Smooth muscle cell (in vitro differentiated cells): ENCODE data around the gene FERMT3. TPM values are rescaled to one million over a fixed set of nuclear protein-coding genes. Genes with fewer than 3 reads are reported as not detected.

Source experiments
- DNase-seq: peaks from one replicate; lab custom pipeline; 2025; ENCODE audit not compliant: unreplicated experiment; lab: John Stamatoyannopoulos, UW
- H2AFZ ChIP-seq: fragments of 200-600 bp; sonication (generic); 2 replicates; pipeline ENCODE4 v1.6.0; 2016; ENCODE audit warnings: antibody characterized with exemption, low read depth, mild to moderate bottlenecking
- H3F3A ChIP-seq: fragments of 200-600 bp; sonication (generic); 2 replicates; pipeline ENCODE4 v1.6.0; 2017; ENCODE audit warnings: antibody characterized with exemption, low read depth
- H3K27ac ChIP-seq: fragments of 200-600 bp; sonication (generic); 2 replicates; pipeline ENCODE4 v1.5.1; 2016; ENCODE audit warnings: low read depth, mild to moderate bottlenecking
- H3K27me3 ChIP-seq: fragments of 200-600 bp; sonication (generic); 2 replicates; pipeline ENCODE4 v1.6.1; 2016; ENCODE audit warnings: low read depth, mild to moderate bottlenecking
- H3K36me3 ChIP-seq: fragments of 200-600 bp; sonication (generic); 2 replicates; pipeline ENCODE4 v1.5.1; 2016; ENCODE audit warnings: low read depth
- H3K4me1 ChIP-seq: fragments of 200-600 bp; sonication (generic); 2 replicates; pipeline ENCODE4 v1.5.1; 2016; ENCODE audit warnings: low read depth
- H3K4me2 ChIP-seq: fragments of 200-600 bp; sonication (generic); 2 replicates; pipeline ENCODE4 v1.6.0; 2016; ENCODE audit warnings: mild to moderate bottlenecking
- H3K4me3 ChIP-seq: fragments of 200-600 bp; sonication (generic); 2 replicates; pipeline ENCODE4 v1.5.1; 2016; ENCODE audit warnings: mild to moderate bottlenecking
- H3K79me2 ChIP-seq: fragments of 200-600 bp; sonication (generic); 2 replicates; pipeline ENCODE4 v1.6.0; 2016; ENCODE audit warnings: low read depth, mild to moderate bottlenecking
- H3K9ac ChIP-seq: fragments of 200-600 bp; sonication (generic); 2 replicates; pipeline ENCODE4 v1.6.0; 2016; ENCODE audit warnings: low read depth
- H3K9me3 ChIP-seq: fragments of 200-600 bp; sonication (generic); replicated peaks from 2 replicates; pipeline ENCODE4 v1.5.1; 2016; ENCODE audit warnings: low read depth
- H4K20me1 ChIP-seq: fragments of 200-600 bp; sonication (generic); 2 replicates; pipeline ENCODE4 v1.6.0; 2016; ENCODE audit warnings: low read depth
- WGBS: methylation state at CpG from one replicate; pipeline ENCODE4 v1.1.7; 2016; ENCODE audit warnings: low lambda C conversion rate; 5-methylcytosine and 5-hydroxymethylcytosine counted together
- polyA plus RNA-seq: library from polyadenylated mRNA; unstranded; fragments of >200 nt; fragmentation: Nextera tagmentation; extraction: Ambion mirVana; gene quantifications from 2 replicates; pipeline ENCODE4 v1.2.1, GENCODE V29; 2016
- total RNA-seq: library from RNA; depleted of rRNA; stranded (reverse); fragments of >200 nt; gene quantifications from 2 replicates; pipeline ENCODE4 v1.2.3, GENCODE V29; 2014
- TF ChIP-seq, protein P1 (sequence below): fragments of 200-600 bp; sonication (generic); IDR thresholded peaks from 2 replicates; pipeline ENCODE4 v1.5.1; 2017; ENCODE audit warnings: borderline replicate concordance, mild to moderate bottlenecking, antibody characterized with exemption; ENCODE audit not compliant: insufficient read depth, poor library complexity, severe bottlenecking

The FERMT3 gene
- total and polyA plus RNA-seq, 2 experiments from 2014 or later: 1.2 to 3.7 TPM

- H3K36me3 ChIP-seq: no peaks in the 10 kb centered on the region
- H3K27ac ChIP-seq: no peak overlapping the region
- no peaks in the 10 kb centered on the region for H3K79me2 ChIP-seq
- WGBS: 95% methylated on average over 9 of the region's 11 CpGs
- no peak overlapping the region for H3K9ac ChIP-seq
- TF ChIP-seq, protein P1, sequence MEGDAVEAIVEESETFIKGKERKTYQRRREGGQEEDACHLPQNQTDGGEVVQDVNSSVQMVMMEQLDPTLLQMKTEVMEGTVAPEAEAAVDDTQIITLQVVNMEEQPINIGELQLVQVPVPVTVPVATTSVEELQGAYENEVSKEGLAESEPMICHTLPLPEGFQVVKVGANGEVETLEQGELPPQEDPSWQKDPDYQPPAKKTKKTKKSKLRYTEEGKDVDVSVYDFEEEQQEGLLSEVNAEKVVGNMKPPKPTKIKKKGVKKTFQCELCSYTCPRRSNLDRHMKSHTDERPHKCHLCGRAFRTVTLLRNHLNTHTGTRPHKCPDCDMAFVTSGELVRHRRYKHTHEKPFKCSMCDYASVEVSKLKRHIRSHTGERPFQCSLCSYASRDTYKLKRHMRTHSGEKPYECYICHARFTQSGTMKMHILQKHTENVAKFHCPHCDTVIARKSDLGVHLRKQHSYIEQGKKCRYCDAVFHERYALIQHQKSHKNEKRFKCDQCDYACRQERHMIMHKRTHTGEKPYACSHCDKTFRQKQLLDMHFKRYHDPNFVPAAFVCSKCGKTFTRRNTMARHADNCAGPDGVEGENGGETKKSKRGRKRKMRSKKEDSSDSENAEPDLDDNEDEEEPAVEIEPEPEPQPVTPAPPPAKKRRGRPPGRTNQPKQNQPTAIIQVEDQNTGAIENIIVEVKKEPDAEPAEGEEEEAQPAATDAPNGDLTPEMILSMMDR: no peak
- no peaks in the 10 kb centered on the region for H3F3A ChIP-seq
- H3K4me1 ChIP-seq: no peaks in the 10 kb centered on the region
- no peaks in the 10 kb centered on the region for H3K9me3 ChIP-seq
- no peak overlapping the region for H2AFZ ChIP-seq
- H3K4me2 ChIP-seq: no peak overlapping the region
- no peak for DNase-seq
- no peaks in the 10 kb centered on the region for H4K20me1 ChIP-seq
- no peaks in the 10 kb centered on the region for H3K27me3 ChIP-seq
- no peak overlapping the region for H3K4me3 ChIP-seq
Observed at GRCh38 chr11:64218628-64219353, 12.3 kb downstream of the FERMT3 start.

DNA sequence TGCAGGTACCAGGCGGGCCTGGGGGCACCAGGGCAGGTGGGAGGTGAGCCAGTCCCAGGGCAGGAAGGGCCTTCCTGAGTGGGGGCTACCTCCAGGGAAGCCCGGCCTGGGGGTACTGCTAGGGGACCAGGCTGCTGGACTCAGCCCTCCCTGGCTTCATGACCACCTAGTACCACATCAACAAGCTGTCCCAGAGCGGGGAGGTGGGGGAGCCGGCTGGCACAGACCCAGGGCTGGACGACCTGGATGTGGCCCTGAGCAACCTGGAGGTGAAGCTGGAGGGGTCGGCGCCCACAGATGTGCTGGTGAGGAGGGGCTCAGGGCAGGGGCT, 12.8 kb downstream of the FERMT3 start:
- H3K4me2 ChIP-seq: no peak overlapping the region
- no peaks in the 10 kb centered on the region for H3K4me1 ChIP-seq
- no peaks in the 10 kb centered on the region for H3K79me2 ChIP-seq
- 97% methylated on average over 6 of the region's 7 CpGs for WGBS
- H4K20me1 ChIP-seq: no peaks in the 10 kb centered on the region
- no peaks in the 10 kb centered on the region for H3K9me3 ChIP-seq
- H3K4me3 ChIP-seq: no peak overlapping the region
- H2AFZ ChIP-seq: no peak overlapping the region
- no peak overlapping the region for H3K9ac ChIP-seq
- H3K27ac ChIP-seq: no peak overlapping the region
- TF ChIP-seq, protein P1: no peak
- no peaks in the 10 kb centered on the region for H3K36me3 ChIP-seq
- no peak for DNase-seq
- no peaks in the 10 kb centered on the region for H3K27me3 ChIP-seq
- no peaks in the 10 kb centered on the region for H3F3A ChIP-seq

GRCh38 chr11:64219755-64220154, 13.2 kb downstream of the FERMT3 start:
- H3K36me3 ChIP-seq: no peaks in the 10 kb centered on the region
- WGBS: 98% methylated on average over 7 of the region's 10 CpGs
- H4K20me1 ChIP-seq: no peaks in the 10 kb centered on the region
- TF ChIP-seq, protein P1: no peak
- H3K9me3 ChIP-seq: no peaks in the 10 kb centered on the region
- no peak overlapping the region for H3K9ac ChIP-seq
- no peaks in the 10 kb centered on the region for H3K79me2 ChIP-seq
- no peak overlapping the region for H3K27ac ChIP-seq
- no peaks in the 10 kb centered on the region for H3F3A ChIP-seq
- H3K4me3 ChIP-seq: no peak overlapping the region
- DNase-seq: no peak
- no peaks in the 10 kb centered on the region for H3K4me1 ChIP-seq
- no peak overlapping the region for H2AFZ ChIP-seq
- H3K27me3 ChIP-seq: no peaks in the 10 kb centered on the region
- no peak overlapping the region for H3K4me2 ChIP-seq

DNA sequence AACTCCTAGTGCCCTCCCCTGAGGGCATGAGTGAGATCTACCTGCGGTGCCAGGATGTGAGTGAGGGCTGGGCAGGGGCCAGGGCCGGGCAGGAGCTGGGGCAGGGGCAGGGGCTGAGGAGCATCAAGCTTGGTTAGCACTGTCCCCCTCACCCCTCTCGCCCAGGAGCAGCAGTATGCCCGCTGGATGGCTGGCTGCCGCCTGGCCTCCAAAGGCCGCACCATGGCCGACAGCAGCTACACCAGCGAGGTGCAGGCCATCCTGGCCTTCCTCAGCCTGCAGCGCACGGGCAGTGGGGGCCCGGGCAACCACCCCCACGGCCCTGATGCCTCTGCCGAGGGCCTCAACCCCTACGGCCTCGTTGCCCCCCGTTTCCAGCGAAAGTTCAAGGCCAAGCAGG, 13.8 kb downstream of the FERMT3 start:
- Histone ChIP-seq H2AFZ (no peak overlapping the region), H3F3A (no peaks in the 10 kb centered on the region), H3K4me2 (no peak overlapping the region), H4K20me1 (no peaks in the 10 kb centered on the region), H3K79me2 (no peaks in the 10 kb centered on the region), H3K9me3 (no peaks in the 10 kb centered on the region), H3K4me1 (no peaks in the 10 kb centered on the region), H3K36me3 (no peaks in the 10 kb centered on the region), H3K27ac (no peak overlapping the region), H3K27me3 (no peaks in the 10 kb centered on the region), H3K9ac (no peak overlapping the region), H3K4me3 (no peak overlapping the region)
- TF ChIP-seq, protein P1: no peak
- WGBS: 98% methylated on average over 15 of the region's 17 CpGs
- no peak for DNase-seq
